Kidney epithelial cell (primary cell): ENCODE data around the gene PRKG1. TPM values are rescaled to one million over a fixed set of nuclear protein-coding genes. Genes with fewer than 3 reads are reported as not detected.

ENCODE experiments used
- DNase-seq: peaks from one replicate; pipeline ENCODE4 v3.0.0-alpha.2; 2010; ENCODE audit warnings: low read depth
- H3K27me3 ChIP-seq: 2 replicates; pipeline ENCODE4 v1.6.0; 2011; ENCODE audit warnings: low read length; ENCODE audit not compliant: control insufficient read depth, insufficient read depth
- H3K36me3 ChIP-seq: 2 replicates; pipeline ENCODE4 v1.5.1; 2011; ENCODE audit warnings: low read length; ENCODE audit not compliant: control insufficient read depth, insufficient read depth
- H3K4me3 ChIP-seq: 2 replicates; pipeline ENCODE4 v1.5.1; 2011; ENCODE audit warnings: low read depth, mild to moderate bottlenecking, control low read depth, low read length
- total RNA-seq: library from RNA; depleted of rRNA; stranded (reverse); fragments of >200 nt; gene quantifications from 2 replicates; pipeline ENCODE4 v1.2.3, GENCODE V29; 2015
- TF ChIP-seq, protein P1 (sequence below): IDR thresholded peaks from 2 replicates; pipeline ENCODE4 v1.5.1; 2011; ENCODE audit warnings: mild to moderate bottlenecking, moderate library complexity, low read length, control low read depth, inconsistent platforms; ENCODE audit not compliant: insufficient read depth, poor library complexity, severe bottlenecking

Gene PRKG1
- total RNA-seq, 1 donor from 2014 or later: 1.3 TPM

DNA sequence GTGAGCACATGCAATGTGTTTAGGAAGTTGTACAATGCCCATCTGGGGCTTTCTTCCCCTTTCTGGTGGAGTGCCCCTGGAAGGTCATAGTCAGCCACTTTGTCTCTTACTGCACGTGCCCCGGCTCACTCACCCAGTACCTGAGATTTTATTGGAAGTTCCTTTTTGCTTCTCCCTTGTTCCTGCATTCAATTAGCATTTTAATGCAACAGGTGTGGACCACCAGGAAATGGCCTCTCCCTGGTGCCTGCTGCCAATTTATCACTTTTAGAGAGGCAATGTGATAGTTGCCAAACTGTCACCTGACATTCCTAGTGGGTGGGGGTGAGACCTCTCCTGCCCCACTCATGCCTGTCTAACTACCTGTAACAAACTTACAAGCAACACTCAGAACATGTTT lies 946.4 kb downstream of the PRKG1 start:
- TF ChIP-seq, protein P1, sequence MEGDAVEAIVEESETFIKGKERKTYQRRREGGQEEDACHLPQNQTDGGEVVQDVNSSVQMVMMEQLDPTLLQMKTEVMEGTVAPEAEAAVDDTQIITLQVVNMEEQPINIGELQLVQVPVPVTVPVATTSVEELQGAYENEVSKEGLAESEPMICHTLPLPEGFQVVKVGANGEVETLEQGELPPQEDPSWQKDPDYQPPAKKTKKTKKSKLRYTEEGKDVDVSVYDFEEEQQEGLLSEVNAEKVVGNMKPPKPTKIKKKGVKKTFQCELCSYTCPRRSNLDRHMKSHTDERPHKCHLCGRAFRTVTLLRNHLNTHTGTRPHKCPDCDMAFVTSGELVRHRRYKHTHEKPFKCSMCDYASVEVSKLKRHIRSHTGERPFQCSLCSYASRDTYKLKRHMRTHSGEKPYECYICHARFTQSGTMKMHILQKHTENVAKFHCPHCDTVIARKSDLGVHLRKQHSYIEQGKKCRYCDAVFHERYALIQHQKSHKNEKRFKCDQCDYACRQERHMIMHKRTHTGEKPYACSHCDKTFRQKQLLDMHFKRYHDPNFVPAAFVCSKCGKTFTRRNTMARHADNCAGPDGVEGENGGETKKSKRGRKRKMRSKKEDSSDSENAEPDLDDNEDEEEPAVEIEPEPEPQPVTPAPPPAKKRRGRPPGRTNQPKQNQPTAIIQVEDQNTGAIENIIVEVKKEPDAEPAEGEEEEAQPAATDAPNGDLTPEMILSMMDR: no peak

DNA sequence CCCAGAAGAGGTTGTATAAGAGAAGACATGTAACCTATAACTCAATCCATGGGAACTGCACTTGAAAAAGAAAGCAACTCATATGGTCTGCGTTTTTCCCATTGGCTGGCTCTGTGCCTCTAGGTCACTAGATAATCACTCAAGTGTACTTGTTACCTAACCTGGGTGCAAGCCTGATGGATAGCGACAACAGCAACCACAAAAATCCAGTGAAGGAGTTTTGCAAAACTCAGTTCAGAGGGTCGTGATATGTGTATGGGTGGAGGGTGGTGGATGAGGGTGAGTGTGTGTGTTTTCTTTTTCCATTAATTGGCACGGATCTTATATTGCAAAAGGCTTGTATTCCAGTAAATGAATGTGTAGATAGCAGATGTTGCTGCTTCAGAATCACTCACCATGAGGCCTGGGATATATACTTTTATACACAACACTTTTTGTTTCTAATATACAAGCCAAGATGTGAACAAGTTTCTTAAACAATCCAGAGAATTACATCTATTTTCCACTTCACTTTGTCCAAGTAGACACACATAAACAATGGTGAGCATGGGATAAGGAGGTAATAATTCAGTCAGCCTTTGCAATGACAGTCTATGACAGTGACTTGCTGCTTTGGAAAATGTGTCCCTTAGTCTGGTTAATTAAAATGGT lies 952.9 kb downstream of the PRKG1 start:
- no peak overlapping the region for H3K4me3 ChIP-seq
- DNase-seq: no peak
- H3K36me3 ChIP-seq: no peaks in the 10 kb centered on the region
- H3K27me3 ChIP-seq: no peaks in the 10 kb centered on the region
- TF ChIP-seq, protein P1: no peak

More for the DNA sequence above, 946.4 kb downstream of the PRKG1 start:
- DNase-seq: no peak
- Histone ChIP-seq H3K36me3 (no peaks in the 10 kb centered on the region), H3K27me3 (no peaks in the 10 kb centered on the region), H3K4me3 (no peak overlapping the region)

DNA sequence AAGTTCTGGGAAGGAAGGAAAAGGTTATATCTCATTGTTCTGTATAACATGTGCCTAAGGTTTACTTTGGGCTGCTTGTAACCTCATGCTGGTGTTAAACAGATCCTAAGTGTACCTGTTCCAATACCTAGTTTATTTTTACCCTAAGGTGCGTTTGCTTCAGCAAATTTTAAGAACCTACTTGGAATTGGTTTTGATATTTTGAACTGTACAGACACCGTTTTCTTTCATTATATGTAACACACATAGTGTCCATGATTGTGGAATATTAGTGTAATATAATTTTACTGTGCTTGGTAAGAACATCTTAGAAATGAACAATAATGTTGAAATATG lies 954.2 kb downstream of the PRKG1 start:
- Histone ChIP-seq H3K4me3 (no peak overlapping the region), H3K27me3 (no peaks in the 10 kb centered on the region), H3K36me3 (no peaks in the 10 kb centered on the region)
- DNase-seq: no peak
- TF ChIP-seq, protein P1: no peak

DNA sequence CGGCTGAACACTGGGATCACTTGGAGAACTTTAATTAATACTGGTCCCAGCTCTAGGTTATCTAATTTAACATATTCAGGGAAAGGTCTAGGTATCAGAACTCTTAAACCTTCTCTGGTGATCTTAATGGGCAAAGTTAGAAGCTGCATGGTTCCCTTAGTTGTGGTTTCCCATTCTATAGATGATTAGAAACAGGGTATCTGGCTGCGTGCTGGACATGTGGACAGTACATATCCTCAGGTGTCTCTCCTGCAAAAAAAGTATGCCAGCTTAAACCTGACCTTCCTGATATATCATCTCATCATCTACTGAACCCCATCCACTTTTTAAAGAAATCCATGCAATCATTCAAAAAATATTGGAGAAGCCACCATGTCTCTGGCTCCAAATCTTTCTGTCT lies 955.3 kb downstream of the PRKG1 start:
- Histone ChIP-seq H3K36me3 (no peaks in the 10 kb centered on the region), H3K27me3 (no peaks in the 10 kb centered on the region), H3K4me3 (no peak overlapping the region)
- TF ChIP-seq, protein P1: no peak
- no peak for DNase-seq

DNA sequence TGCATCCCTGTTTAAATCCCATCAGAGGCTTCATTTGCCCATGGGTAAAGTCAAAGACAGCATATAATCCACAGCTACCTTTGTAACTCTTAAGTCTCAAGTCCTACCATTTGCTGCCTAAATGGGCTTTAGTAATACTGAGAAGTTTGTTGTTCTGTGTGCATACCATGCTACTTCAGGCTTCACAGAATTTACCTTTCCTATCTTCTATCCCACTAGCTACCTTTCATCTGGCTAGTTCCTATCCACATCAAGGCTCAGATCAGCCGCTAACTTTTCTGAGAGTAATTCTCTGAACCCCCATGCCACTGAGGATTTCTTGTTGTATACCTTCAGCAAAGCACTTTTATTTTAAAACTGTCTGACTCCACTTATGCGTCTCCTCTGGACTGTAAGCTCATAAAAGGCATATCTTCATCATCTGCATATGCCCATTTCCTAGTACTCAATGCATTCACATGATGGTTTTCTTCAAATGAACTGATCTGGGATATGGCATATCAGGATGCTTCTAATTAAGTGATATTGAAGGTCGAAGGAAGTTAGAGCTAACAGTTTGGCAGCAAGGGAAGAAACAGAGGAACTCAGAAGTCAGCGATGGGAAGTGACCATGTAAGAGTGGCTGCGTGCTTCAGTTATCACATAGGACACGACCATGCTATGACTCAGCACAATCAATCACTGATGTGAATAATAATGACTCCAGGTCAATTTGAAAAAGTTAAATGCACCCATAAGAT lies 955.9 kb downstream of the PRKG1 start:
- TF ChIP-seq, protein P1: no peak
- Histone ChIP-seq H3K27me3 (no peaks in the 10 kb centered on the region), H3K36me3 (no peaks in the 10 kb centered on the region), H3K4me3 (no peak overlapping the region)
- DNase-seq: no peak

DNA sequence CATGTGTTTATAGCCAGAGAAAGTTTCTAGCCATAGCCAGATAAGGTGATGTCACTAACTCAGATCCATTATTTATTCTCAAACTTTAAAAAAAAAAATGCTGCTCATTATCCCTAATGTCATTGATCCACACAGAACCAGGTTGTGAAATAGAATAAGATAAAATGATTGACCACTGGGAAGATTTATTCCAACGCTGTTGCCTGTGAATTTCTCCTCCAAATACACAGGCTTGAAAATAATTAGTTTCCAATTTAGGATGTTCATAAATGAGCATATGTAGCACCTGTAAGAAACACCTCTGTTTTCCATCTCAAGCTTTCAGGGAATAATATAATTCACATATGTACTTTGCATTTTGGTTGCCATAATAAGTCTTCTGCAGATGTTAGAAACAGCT lies 956.7 kb downstream of the PRKG1 start:
- Histone ChIP-seq H3K4me3 (no peak overlapping the region), H3K36me3 (no peaks in the 10 kb centered on the region), H3K27me3 (no peaks in the 10 kb centered on the region)
- DNase-seq: no peak
- TF ChIP-seq, protein P1: no peak
